Neuronal stem cell (in vitro differentiated cells): Measurements from ENCODE around the gene WDR81.

Experiments
- DNase-seq: peaks from one replicate; pipeline ENCODE4 v3.0.0-alpha.2; 2013; ENCODE audit warnings: low spot score
- H2AFZ ChIP-seq: one replicate; pipeline ENCODE4 v1.6.1; 2013; ENCODE audit warnings: mild to moderate bottlenecking, low read length, inconsistent platforms
- H2AK5ac ChIP-seq: 2 replicates; pipeline ENCODE4 v1.6.1; 2013; ENCODE audit warnings: low read depth, mild to moderate bottlenecking, inconsistent platforms, low read length, moderate library complexity, mixed read lengths
- H2BK120ac ChIP-seq: 2 replicates; pipeline ENCODE4 v1.6.1; 2013; ENCODE audit warnings: low read depth, mild to moderate bottlenecking, inconsistent platforms, low read length, moderate library complexity, mixed read lengths
- H2BK12ac ChIP-seq: one replicate; pipeline ENCODE4 v1.6.1; 2013; ENCODE audit warnings: low read length, inconsistent platforms
- H2BK15ac ChIP-seq: 2 replicates; pipeline ENCODE4 v1.6.1; 2013; ENCODE audit warnings: mild to moderate bottlenecking, low read length, inconsistent platforms, mixed read lengths
- H2BK5ac ChIP-seq: one replicate; pipeline ENCODE4 v1.6.1; 2013; ENCODE audit warnings: inconsistent platforms, mild to moderate bottlenecking, low read length, moderate library complexity
- H3K14ac ChIP-seq: one replicate; pipeline ENCODE4 v1.6.1; 2013; ENCODE audit warnings: low read length, inconsistent platforms
- H3K18ac ChIP-seq: 2 replicates; pipeline ENCODE4 v1.6.1; 2013; ENCODE audit warnings: low read length, inconsistent platforms
- H3K23ac ChIP-seq: 2 replicates; pipeline ENCODE4 v1.6.1; 2013; ENCODE audit warnings: low read depth, mild to moderate bottlenecking, mixed read lengths, low read length, inconsistent platforms; ENCODE audit not compliant: poor library complexity
- H3K27ac ChIP-seq: replicated peaks from 3 replicates; pipeline ENCODE4 v1.5.1; 2013; ENCODE audit warnings: low read length, inconsistent platforms
- H3K27me3 ChIP-seq, 3 experiments: 2 replicates each; pipeline ENCODE4 v1.6.1; 2013; ENCODE audit warnings: low read length in 3 of 3, mild to moderate bottlenecking in 2 of 3, inconsistent platforms in 1 of 3, low read depth in 1 of 3, mixed read lengths in 1 of 3, moderate library complexity in 1 of 3; ENCODE audit not compliant: control insufficient read depth in 3 of 3, insufficient read depth in 3 of 3
- H3K36me3 ChIP-seq, 2 donors: replicated peaks in 1 of 2; 2 replicates each; pipeline ENCODE4 v1.6.1; 2013; ENCODE audit warnings: low read length in 2 of 2; ENCODE audit not compliant: control insufficient read depth in 2 of 2, insufficient read depth in 2 of 2
- H3K4ac ChIP-seq: 2 replicates; pipeline ENCODE4 v1.6.1; 2013; ENCODE audit warnings: inconsistent platforms, mild to moderate bottlenecking, low read length, moderate library complexity
- H3K4me1 ChIP-seq, 2 donors: 1 replicate in 1 of 2; 2 replicates in 1 of 2; pipeline ENCODE4 v1.6.1; 2013; ENCODE audit warnings: low read length in 2 of 2, low read depth in 1 of 2; ENCODE audit not compliant: control insufficient read depth in 2 of 2, insufficient read depth in 1 of 2
- H3K4me2 ChIP-seq: one replicate; pipeline ENCODE4 v1.6.1; 2013; ENCODE audit warnings: mild to moderate bottlenecking, low read length, inconsistent platforms; ENCODE audit not compliant: insufficient read depth, poor library complexity, severe bottlenecking
- H3K4me3 ChIP-seq, 2 donors: 2 replicates each; pipeline ENCODE4 v1.5.1; 2013; ENCODE audit warnings: low read length in 2 of 2, mild to moderate bottlenecking in 2 of 2, inconsistent platforms in 1 of 2, moderate library complexity in 1 of 2
- H3K79me1 ChIP-seq: one replicate; pipeline ENCODE4 v1.6.1; 2013; ENCODE audit warnings: low read depth, mild to moderate bottlenecking, inconsistent platforms, low read length, moderate library complexity
- H3K9ac ChIP-seq: one replicate; pipeline ENCODE4 v1.6.1; 2013; ENCODE audit warnings: mild to moderate bottlenecking, low read depth, low read length, inconsistent platforms; ENCODE audit not compliant: poor library complexity
- H3K9me3 ChIP-seq, 2 donors: replicated peaks in 1 of 2; 2 replicates each; pipeline versions ENCODE3 to v1.6.1; 2013; ENCODE audit warnings: low read length in 2 of 2, mild to moderate bottlenecking in 2 of 2, inconsistent platforms in 1 of 2, low read depth in 1 of 2, mixed read lengths in 1 of 2, moderate library complexity in 1 of 2; ENCODE audit not compliant: control insufficient read depth in 2 of 2, insufficient read depth in 1 of 2
- H4K8ac ChIP-seq: one replicate; pipeline ENCODE4 v1.6.1; 2013; ENCODE audit warnings: low read depth, mild to moderate bottlenecking, inconsistent platforms, low read length, moderate library complexity
- H4K91ac ChIP-seq: one replicate; pipeline ENCODE4 v1.6.1; 2013; ENCODE audit warnings: low read length, low read depth, mild to moderate bottlenecking, inconsistent platforms; ENCODE audit not compliant: poor library complexity
- WGBS, 2 donors: extraction: QIAGEN DNeasy Blood & Tissue Kit; methylation state at CpG; one replicate each; pipeline ENCODE4 v1.1.7; 2013; ENCODE audit warnings: missing lambda C conversion rate in 2 of 2, mixed read lengths in 1 of 2; ENCODE audit not compliant: insufficient read length in 2 of 2, insufficient replicate concordance in 1 of 2; ENCODE audit errors: extremely low coverage in 2 of 2; 5-methylcytosine and 5-hydroxymethylcytosine counted together

WDR81 gene

GRCh38 chr17:1727258-1727789 is 2.8 kb downstream of the WDR81 start:
- Histone ChIP-seq H3K27me3 (no peaks in the 10 kb centered on the region), H3K23ac (no peak overlapping the region), H4K91ac (no peak overlapping the region), H3K9ac (no peak overlapping the region), H2BK5ac (no peak overlapping the region), H3K14ac (no peak overlapping the region), H3K36me3 (peaks cover 4 to 7% of the 10 kb centered on the region in 2 donors), H2AK5ac (no peak overlapping the region), H3K79me1 (peaks cover 11% of the 10 kb centered on the region), H3K9me3 (no peaks in the 10 kb centered on the region), H2BK120ac (no peak overlapping the region), H3K4ac (no peak overlapping the region), H2BK12ac (no peak overlapping the region), H2BK15ac (no peak overlapping the region), H4K8ac (no peak overlapping the region), H3K4me1 (peaks cover 3 to 4% of the 10 kb centered on the region in 2 donors), H2AFZ (no peak overlapping the region), H3K27ac (no peak overlapping the region), H3K4me3 (peak overlapping the region in 1 of 2 donors; percentile 49), H3K4me2 (no peak overlapping the region), H3K18ac (no peak overlapping the region)
- WGBS, 2 donors = no CpG with 5 or more reads among the region's 21 CpGs
- no peak for DNase-seq

GRCh38 chr17:1727876-1728630 is 3.5 kb downstream of the WDR81 start:
- Histone ChIP-seq H2AFZ (no peak overlapping the region), H3K14ac (no peak overlapping the region), H3K36me3 (peaks cover 4 to 7% of the 10 kb centered on the region in 2 donors), H3K18ac (no peak overlapping the region), H3K4me2 (no peak overlapping the region), H3K9ac (no peak overlapping the region), H3K79me1 (peaks cover 11% of the 10 kb centered on the region), H4K8ac (no peak overlapping the region), H3K9me3 (no peaks in the 10 kb centered on the region), H3K4ac (no peak overlapping the region), H2BK5ac (peak overlapping the region; percentile 75), H3K27ac (no peak overlapping the region), H3K4me3 (no peak overlapping the region), H3K23ac (peak overlapping the region; percentile 44), H3K4me1 (peaks cover 3 to 4% of the 10 kb centered on the region in 2 donors), H2BK120ac (no peak overlapping the region), H3K27me3 (no peaks in the 10 kb centered on the region), H2AK5ac (no peak overlapping the region), H2BK12ac (no peak overlapping the region), H4K91ac (no peak overlapping the region), H2BK15ac (no peak overlapping the region)
- WGBS, 2 donors = no CpG with 5 or more reads among the region's 28 CpGs
- DNase-seq = no peak

- Histone ChIP-seq H3K4me3 (no peak overlapping the region), H2BK5ac (no peak overlapping the region), H3K36me3 (peaks cover 4 to 7% of the 10 kb centered on the region in 2 donors), H3K9ac (no peak overlapping the region), H3K14ac (no peak overlapping the region), H3K18ac (no peak overlapping the region), H4K91ac (no peak overlapping the region), H3K27me3 (no peaks in the 10 kb centered on the region), H2BK15ac (no peak overlapping the region), H4K8ac (no peak overlapping the region), H3K4me2 (no peak overlapping the region), H2AK5ac (no peak overlapping the region), H3K23ac (no peak overlapping the region), H3K27ac (no peak overlapping the region), H3K9me3 (no peaks in the 10 kb centered on the region), H3K4ac (no peak overlapping the region), H2BK120ac (no peak overlapping the region), H2AFZ (no peak overlapping the region), H2BK12ac (no peak overlapping the region), H3K4me1 (peaks cover 3% of the 10 kb centered on the region in 2 donors), H3K79me1 (peaks cover 11% of the 10 kb centered on the region)
- DNase-seq = no peak
- no CpG with 5 or more reads among the region's 15 CpGs for WGBS, 2 donors
Observed at GRCh38 chr17:1729966-1730325, 5.4 kb downstream of the WDR81 start.

- H4K8ac ChIP-seq = no peak overlapping the region
- no peaks in the 10 kb centered on the region for H3K4me1 ChIP-seq
- H3K79me1 ChIP-seq = peaks cover 11% of the 10 kb centered on the region
- peak overlapping the region; percentile 55 for H3K23ac ChIP-seq
- no peak overlapping the region for H3K27ac ChIP-seq
- no peak overlapping the region for H2BK15ac ChIP-seq
- H2AK5ac ChIP-seq = no peak overlapping the region
- DNase-seq = no peak
- H3K9me3 ChIP-seq = no peaks in the 10 kb centered on the region
- H3K4me3 ChIP-seq = no peak overlapping the region
- H3K14ac ChIP-seq = no peak overlapping the region
- peak overlapping the region; percentile 21 for H3K9ac ChIP-seq
- no CpG with 5 or more reads among the region's 40 CpGs for WGBS, 2 donors
- H3K36me3 ChIP-seq = peaks cover 4 to 7% of the 10 kb centered on the region in 2 donors
- no peaks in the 10 kb centered on the region for H3K27me3 ChIP-seq
- H2BK120ac ChIP-seq = no peak overlapping the region
- H3K18ac ChIP-seq = no peak overlapping the region
- H3K4ac ChIP-seq = no peak overlapping the region
- H2BK5ac ChIP-seq = peak overlapping the region; percentile 39
- no peak overlapping the region for H4K91ac ChIP-seq
- H3K4me2 ChIP-seq = no peak overlapping the region
- H2BK12ac ChIP-seq = peak overlapping the region; percentile 41
- H2AFZ ChIP-seq = no peak overlapping the region
Observed at GRCh38 chr17:1730326-1731193, 6.1 kb downstream of the WDR81 start.
